ENCODE results near the gene CRACDL.
A peak's percentile ranks its signal among the peaks of the same experiment; 100 is the strongest.
"Not testable (repeated sequence)": the region's sequence is repeated elsewhere in the genome, so short reads cannot be mapped to it uniquely, and the experiment has no call there.

The CRACDL gene

GRCh38 chr2:98772536-98772935 lies 163.5 kb downstream of the CRACDL start:
- DNase-seq: no peak

- peak; percentile 51 to 55 for DNase-seq
Observed at GRCh38 chr2:98771721-98772524, 164.1 kb downstream of the CRACDL start.

- no peak for DNase-seq
Observed at GRCh38 chr2:98771264-98771663, 164.8 kb downstream of the CRACDL start.

- peak in 1 of 2 experiments; percentile 29 for DNase-seq
Observed at GRCh38 chr2:98769784-98770183, 166.2 kb downstream of the CRACDL start.

- no peak for DNase-seq
Observed at GRCh38 chr2:98769114-98769476, 166.9 kb downstream of the CRACDL start.

GRCh38 chr2:98768384-98769113 lies 167.5 kb downstream of the CRACDL start:
- peak; percentile 24 to 28 for DNase-seq

- no peak for DNase-seq
Observed at GRCh38 chr2:98764499-98764898, 171.5 kb downstream of the CRACDL start.

- no peak for DNase-seq
Observed at GRCh38 chr2:98763209-98763951, 172.6 kb downstream of the CRACDL start.

GRCh38 chr2:98761909-98762308 lies 174.1 kb downstream of the CRACDL start:
- no peak for DNase-seq

GRCh38 chr2:98761267-98761781 lies 174.7 kb downstream of the CRACDL start:
- peak; percentile 77 to 78 for DNase-seq

GRCh38 chr2:98759827-98760625 lies 176.0 kb downstream of the CRACDL start:
- DNase-seq: no peak

GRCh38 chr2:98759338-98759737 lies 176.7 kb downstream of the CRACDL start:
- no peak for DNase-seq

GRCh38 chr2:98757904-98758421 lies 178.1 kb downstream of the CRACDL start:
- peak; percentile 45 for DNase-seq

- no peak for DNase-seq
Observed at GRCh38 chr2:98753801-98754200, 182.2 kb downstream of the CRACDL start.

- not testable (repeated sequence) for DNase-seq
Observed at GRCh38 chr2:98752711-98753110, 183.3 kb downstream of the CRACDL start.

GRCh38 chr2:98751748-98752147 lies 184.3 kb downstream of the CRACDL start:
- DNase-seq: no peak

GRCh38 chr2:98750593-98751282 lies 185.3 kb downstream of the CRACDL start:
- DNase-seq: no peak

- DNase-seq: no peak
Observed at GRCh38 chr2:98749066-98749450, 187.0 kb downstream of the CRACDL start.

GRCh38 chr2:98748292-98749065 lies 187.5 kb downstream of the CRACDL start:
- no peak for DNase-seq

GRCh38 chr2:98747888-98748287 lies 188.1 kb downstream of the CRACDL start:
- no peak for DNase-seq

- no peak for DNase-seq
Observed at GRCh38 chr2:98746426-98746825, 189.6 kb downstream of the CRACDL start.

All from activated CD4-positive, alpha-beta T cell treated with anti-CD3 and anti-CD28 coated beads, Interleukin-2, amount 50 U/mL, for 4 hours (primary cell).